Measurements from ENCODE around the gene KIF21A. TPM values are rescaled to one million over a fixed set of nuclear protein-coding genes. Genes with fewer than 3 reads are reported as not detected.
A peak's percentile ranks its signal among the peaks of the same experiment; 100 is the strongest.

The KIF21A gene, protein sequence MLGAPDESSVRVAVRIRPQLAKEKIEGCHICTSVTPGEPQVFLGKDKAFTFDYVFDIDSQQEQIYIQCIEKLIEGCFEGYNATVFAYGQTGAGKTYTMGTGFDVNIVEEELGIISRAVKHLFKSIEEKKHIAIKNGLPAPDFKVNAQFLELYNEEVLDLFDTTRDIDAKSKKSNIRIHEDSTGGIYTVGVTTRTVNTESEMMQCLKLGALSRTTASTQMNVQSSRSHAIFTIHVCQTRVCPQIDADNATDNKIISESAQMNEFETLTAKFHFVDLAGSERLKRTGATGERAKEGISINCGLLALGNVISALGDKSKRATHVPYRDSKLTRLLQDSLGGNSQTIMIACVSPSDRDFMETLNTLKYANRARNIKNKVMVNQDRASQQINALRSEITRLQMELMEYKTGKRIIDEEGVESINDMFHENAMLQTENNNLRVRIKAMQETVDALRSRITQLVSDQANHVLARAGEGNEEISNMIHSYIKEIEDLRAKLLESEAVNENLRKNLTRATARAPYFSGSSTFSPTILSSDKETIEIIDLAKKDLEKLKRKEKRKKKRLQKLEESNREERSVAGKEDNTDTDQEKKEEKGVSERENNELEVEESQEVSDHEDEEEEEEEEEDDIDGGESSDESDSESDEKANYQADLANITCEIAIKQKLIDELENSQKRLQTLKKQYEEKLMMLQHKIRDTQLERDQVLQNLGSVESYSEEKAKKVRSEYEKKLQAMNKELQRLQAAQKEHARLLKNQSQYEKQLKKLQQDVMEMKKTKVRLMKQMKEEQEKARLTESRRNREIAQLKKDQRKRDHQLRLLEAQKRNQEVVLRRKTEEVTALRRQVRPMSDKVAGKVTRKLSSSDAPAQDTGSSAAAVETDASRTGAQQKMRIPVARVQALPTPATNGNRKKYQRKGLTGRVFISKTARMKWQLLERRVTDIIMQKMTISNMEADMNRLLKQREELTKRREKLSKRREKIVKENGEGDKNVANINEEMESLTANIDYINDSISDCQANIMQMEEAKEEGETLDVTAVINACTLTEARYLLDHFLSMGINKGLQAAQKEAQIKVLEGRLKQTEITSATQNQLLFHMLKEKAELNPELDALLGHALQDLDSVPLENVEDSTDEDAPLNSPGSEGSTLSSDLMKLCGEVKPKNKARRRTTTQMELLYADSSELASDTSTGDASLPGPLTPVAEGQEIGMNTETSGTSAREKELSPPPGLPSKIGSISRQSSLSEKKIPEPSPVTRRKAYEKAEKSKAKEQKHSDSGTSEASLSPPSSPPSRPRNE (N-terminal part only)
- total RNA-seq (10.7 TPM), polyA plus RNA-seq (1 to 10 TPM; 1.7 to 4.0 (median 2.1) TPM)

DNA sequence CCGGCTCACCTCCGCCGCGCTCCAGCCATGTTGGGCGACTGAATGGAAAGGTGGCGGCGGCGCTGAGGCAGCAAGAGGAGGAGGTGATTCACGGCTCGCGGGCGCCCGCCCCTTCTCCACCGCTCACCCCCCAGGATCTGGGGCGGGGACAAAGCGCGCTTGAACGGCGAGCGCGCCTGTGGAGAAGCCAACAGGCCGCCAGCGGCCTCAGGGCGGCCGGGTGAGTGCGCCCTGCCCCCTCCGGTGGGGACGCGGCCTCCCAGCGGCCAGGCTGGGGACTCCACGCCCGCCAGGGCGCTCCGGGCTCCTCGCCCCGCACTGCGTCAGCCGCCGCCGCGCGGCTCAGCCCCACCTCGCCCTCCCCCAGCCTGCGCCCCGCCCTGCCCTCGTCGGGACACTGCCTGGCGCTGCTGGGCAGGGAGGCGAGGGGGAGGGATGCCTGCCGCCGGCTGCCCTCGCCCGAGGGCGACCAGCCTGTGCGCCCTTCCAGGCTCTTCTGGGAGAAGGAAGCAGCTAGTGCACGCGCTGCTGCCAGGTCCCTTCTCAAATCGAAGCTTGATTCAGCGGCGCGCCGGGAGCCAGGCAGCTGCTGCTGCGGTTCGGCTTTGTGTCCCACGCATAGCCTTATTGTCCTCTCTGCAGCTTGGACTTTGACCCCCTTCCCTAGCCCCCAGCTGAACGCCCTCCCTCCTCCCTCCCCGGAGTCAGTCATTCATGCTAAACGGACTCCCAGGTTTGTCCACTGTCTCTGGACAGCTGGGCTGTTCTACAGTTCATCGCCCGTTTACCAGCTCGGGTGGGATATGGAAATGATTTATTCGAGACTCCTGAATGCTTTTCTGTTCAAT lies at the start of gene KIF21A:
TSS of gene KIF21A (minus strand) at position 40 of the 848 bp plus-strand sequence. CDS start 150 bp downstream, outside the sequence.
- Histone ChIP-seq H3K27ac (ENCODE audit: insufficient read depth, low read length, poor library complexity, severe bottlenecking) (peak within 1 kb of the TSS; percentile 71), H3K36me3 (ENCODE audit: control insufficient read depth, insufficient read depth, low read length) (no peaks in the 10 kb centered on the region), H3K4me3 (ENCODE audit: low read depth, low read length) (peak within 1 kb of the TSS; percentile 63), H3K27me3 (ENCODE audit: control insufficient read depth, insufficient read depth, low read length) (peaks cover 2% of the 10 kb centered on the region), H3K9me3 (ENCODE audit: control insufficient read depth in 2 of 2, low read length in 2 of 2) (no peaks in the 10 kb centered on the region), H3K4me1 (ENCODE audit: control insufficient read depth, insufficient read depth, low read length, poor library complexity, severe bottlenecking) (peaks cover 10% of the 10 kb centered on the region)
- peak; percentile 94 to 95 for ATAC-seq (ENCODE audit: low read depth in 2 of 2)
- Mint-ChIP-seq H3K27me3 (peaks cover 19% of the 10 kb centered on the region), H3K4me1 (peaks cover 13 to 25% (median 17%) of the 10 kb centered on the region in 4 donors), H3K9me3 (no peaks in the 10 kb centered on the region), H3K4me3 (peak within 1 kb of the TSS; percentile 94 to 99 (median 96)), H3K27ac (peak within 1 kb of the TSS; percentile 89 to 97 (median 93)), H3K36me3 (no peaks in the 10 kb centered on the region)
- DNase-seq, result peak; percentile 85 to 92 (median 87)

DNA sequence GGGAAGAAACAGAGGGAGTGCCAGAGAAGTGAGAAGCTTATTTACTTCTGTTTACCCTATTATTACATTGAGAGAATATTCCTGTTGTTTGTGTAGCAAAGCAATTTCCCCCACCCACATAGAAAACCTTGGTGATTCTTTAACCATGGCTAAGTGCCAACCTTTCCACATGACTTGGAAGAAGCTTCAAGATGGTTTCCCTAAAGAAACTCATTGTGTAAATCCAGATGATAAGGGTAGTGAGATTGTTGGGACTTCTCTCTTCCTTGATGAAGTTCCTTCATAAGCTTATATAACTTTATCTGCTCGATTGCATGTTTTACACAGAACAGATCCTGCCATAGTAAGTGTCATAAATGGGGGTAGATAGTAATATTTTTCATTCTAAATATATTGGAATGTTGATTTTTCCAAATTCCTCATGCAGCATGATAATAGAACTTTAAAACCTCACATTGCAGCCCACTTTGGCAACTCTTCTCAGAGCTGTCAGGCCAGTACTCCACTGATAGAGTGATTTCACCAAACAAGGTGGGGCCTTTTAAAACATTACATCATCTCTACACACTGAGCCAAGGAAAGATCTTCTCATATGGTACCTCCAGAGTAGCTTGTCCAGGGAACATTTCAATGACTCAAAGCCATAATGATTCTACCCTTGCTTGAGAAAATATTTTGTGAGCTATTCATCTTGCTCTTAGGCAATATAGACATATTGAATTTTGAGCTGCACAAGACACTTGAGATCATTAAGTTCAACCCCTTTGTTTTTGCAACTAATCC lies 47.8 kb upstream of the KIF21A start:
- DNase-seq (no peak), ATAC-seq (ENCODE audit: low read depth in 2 of 2) (no peak)
- no peaks in the 10 kb centered on the region for H3K4me1 Mint-ChIP-seq
- Histone ChIP-seq H3K27me3 (ENCODE audit: control insufficient read depth, insufficient read depth, low read length) (no peaks in the 10 kb centered on the region), H3K4me3 (ENCODE audit: low read depth, low read length) (no peak overlapping the region), H3K27ac (ENCODE audit: insufficient read depth, low read length, poor library complexity, severe bottlenecking) (no peak overlapping the region), H3K36me3 (ENCODE audit: control insufficient read depth, insufficient read depth, low read length) (no peaks in the 10 kb centered on the region), H3K9me3 (ENCODE audit: control insufficient read depth in 2 of 2, low read length in 2 of 2) (no peaks in the 10 kb centered on the region), H3K4me1 (ENCODE audit: control insufficient read depth, insufficient read depth, low read length, poor library complexity, severe bottlenecking) (no peaks in the 10 kb centered on the region)
- H3K4me3 Mint-ChIP-seq, result no peak overlapping the region
- H3K27me3 Mint-ChIP-seq, result no peaks in the 10 kb centered on the region
- H3K36me3 Mint-ChIP-seq, result no peaks in the 10 kb centered on the region
- no peak overlapping the region for H3K27ac Mint-ChIP-seq
- H3K9me3 Mint-ChIP-seq, result peaks cover 0 to 6% (median 0%) of the 10 kb centered on the region in 7 donors

DNA sequence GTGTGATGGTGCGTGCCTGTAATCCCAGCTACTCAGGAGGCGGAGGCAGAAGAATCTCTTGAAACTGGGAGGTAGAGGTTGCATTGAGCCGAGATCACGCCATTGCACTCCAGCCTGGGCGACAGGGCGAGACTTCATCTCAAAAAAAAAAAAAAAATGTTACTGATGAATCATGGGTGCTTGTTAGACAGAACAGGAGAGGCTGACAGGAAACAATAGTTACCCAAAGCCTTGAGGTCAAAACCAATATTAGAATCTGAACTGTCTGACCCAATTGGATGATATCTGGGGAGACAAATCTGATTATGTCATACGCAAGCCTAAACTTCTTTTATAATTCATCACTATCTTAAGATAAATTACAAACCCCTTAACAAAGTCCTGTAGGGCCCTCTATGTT lies 40.7 kb upstream of the KIF21A start:
- H3K9me3 ChIP-seq (ENCODE audit: control insufficient read depth in 2 of 2, low read length in 2 of 2), result no peaks in the 10 kb centered on the region
- Mint-ChIP-seq H3K27me3 (no peaks in the 10 kb centered on the region), H3K9me3 (no peaks in the 10 kb centered on the region), H3K4me1 (no peaks in the 10 kb centered on the region), H3K27ac (no peak overlapping the region), H3K4me3 (no peak overlapping the region), H3K36me3 (peaks cover 4% of the 10 kb centered on the region)
- no peak overlapping the region for H3K27ac ChIP-seq (ENCODE audit: insufficient read depth, low read length, poor library complexity, severe bottlenecking)
- no peak overlapping the region for H3K4me3 ChIP-seq (ENCODE audit: low read depth, low read length)
- DNase-seq, result no peak
- H3K27me3 ChIP-seq (ENCODE audit: control insufficient read depth, insufficient read depth, low read length), result no peaks in the 10 kb centered on the region
- ATAC-seq (ENCODE audit: low read depth in 2 of 2), result no peak
- H3K4me1 ChIP-seq (ENCODE audit: control insufficient read depth, insufficient read depth, low read length, poor library complexity, severe bottlenecking), result no peaks in the 10 kb centered on the region
- H3K36me3 ChIP-seq (ENCODE audit: control insufficient read depth, insufficient read depth, low read length), result no peaks in the 10 kb centered on the region

DNA sequence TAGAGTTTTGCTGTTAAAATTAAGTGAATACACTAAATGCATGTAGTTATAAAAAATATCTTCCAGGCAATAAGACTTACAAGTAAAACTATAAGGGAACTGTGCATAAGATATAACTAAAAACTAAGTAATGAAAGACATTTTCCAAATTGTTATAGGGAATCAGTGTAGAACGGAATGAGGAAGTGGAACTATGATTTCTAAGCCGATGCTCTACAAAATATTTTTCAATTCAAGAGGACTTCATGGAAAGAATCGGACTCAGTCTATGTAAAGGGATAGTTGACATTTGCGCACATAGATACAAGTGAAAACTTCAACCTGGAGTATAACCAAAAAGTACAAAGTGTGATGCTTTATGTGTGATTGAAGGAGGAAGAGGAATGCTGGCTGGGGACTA lies 40.1 kb upstream of the KIF21A start:
- Histone ChIP-seq H3K4me3 (ENCODE audit: low read depth, low read length) (no peak overlapping the region), H3K4me1 (ENCODE audit: control insufficient read depth, insufficient read depth, low read length, poor library complexity, severe bottlenecking) (no peaks in the 10 kb centered on the region), H3K27me3 (ENCODE audit: control insufficient read depth, insufficient read depth, low read length) (no peaks in the 10 kb centered on the region), H3K9me3 (ENCODE audit: control insufficient read depth in 2 of 2, low read length in 2 of 2) (no peaks in the 10 kb centered on the region), H3K27ac (ENCODE audit: insufficient read depth, low read length, poor library complexity, severe bottlenecking) (no peak overlapping the region), H3K36me3 (ENCODE audit: control insufficient read depth, insufficient read depth, low read length) (no peaks in the 10 kb centered on the region)
- H3K9me3 Mint-ChIP-seq, result no peaks in the 10 kb centered on the region
- no peaks in the 10 kb centered on the region for H3K4me1 Mint-ChIP-seq
- no peaks in the 10 kb centered on the region for H3K27me3 Mint-ChIP-seq
- ATAC-seq (ENCODE audit: low read depth in 2 of 2) (no peak), DNase-seq (no peak)
- peaks cover 7% of the 10 kb centered on the region for H3K36me3 Mint-ChIP-seq
- H3K4me3 Mint-ChIP-seq, result no peak overlapping the region
- no peak overlapping the region for H3K27ac Mint-ChIP-seq

DNA sequence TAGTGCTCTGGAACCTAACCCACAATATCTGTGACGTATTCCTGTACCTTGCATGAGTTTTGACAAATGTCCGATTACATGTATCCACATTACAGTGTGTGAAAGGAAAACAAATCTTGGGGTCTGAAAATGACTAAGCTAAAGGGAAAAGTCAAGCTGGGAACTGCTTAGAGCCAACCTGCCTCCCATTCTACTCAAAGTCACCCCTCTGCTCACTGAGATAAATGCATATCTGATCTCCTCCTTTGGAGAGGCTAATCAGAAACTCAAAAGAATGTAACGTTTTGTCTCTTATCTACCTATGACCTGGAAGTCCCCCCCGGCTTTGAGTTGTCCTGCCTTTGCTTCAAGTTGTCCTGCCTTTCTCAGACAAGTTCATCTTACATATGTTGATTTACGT lies 34.0 kb upstream of the KIF21A start:
- Histone ChIP-seq H3K27me3 (ENCODE audit: control insufficient read depth, insufficient read depth, low read length) (no peaks in the 10 kb centered on the region), H3K9me3 (ENCODE audit: control insufficient read depth in 2 of 2, low read length in 2 of 2) (no peaks in the 10 kb centered on the region), H3K4me1 (ENCODE audit: control insufficient read depth, insufficient read depth, low read length, poor library complexity, severe bottlenecking) (no peaks in the 10 kb centered on the region), H3K27ac (ENCODE audit: insufficient read depth, low read length, poor library complexity, severe bottlenecking) (no peak overlapping the region), H3K4me3 (ENCODE audit: low read depth, low read length) (no peak overlapping the region), H3K36me3 (ENCODE audit: control insufficient read depth, insufficient read depth, low read length) (no peaks in the 10 kb centered on the region)
- no peak for ATAC-seq (ENCODE audit: low read depth in 2 of 2)
- no peak for DNase-seq
- Mint-ChIP-seq H3K9me3 (peaks cover 0 to 13% (median 3%) of the 10 kb centered on the region in 7 donors), H3K36me3 (peaks cover 17% of the 10 kb centered on the region), H3K27me3 (no peaks in the 10 kb centered on the region), H3K27ac (no peak overlapping the region), H3K4me1 (no peaks in the 10 kb centered on the region), H3K4me3 (no peak overlapping the region)

DNA sequence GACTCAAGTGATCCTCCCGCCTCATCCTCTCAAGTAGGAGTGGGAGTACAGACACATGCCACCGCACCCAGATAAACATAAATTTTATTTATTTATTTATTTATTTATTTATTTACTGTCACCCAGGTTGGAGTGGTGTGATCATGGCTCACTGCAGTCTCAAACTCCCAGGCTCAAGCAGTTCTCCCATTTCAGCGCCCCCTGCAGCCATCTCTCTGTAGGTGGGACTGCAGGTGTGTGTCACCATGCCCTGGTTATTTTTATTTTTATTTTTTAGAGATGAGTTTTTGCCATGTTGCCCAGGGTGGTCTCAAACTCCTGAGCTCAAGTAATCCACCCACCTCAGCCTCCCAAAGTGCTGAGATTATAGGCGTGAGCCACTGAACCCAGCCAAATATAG lies 33.2 kb upstream of the KIF21A start:
- no peak for ATAC-seq (ENCODE audit: low read depth in 2 of 2)
- no peaks in the 10 kb centered on the region for H3K4me1 Mint-ChIP-seq
- peaks cover 0 to 16% (median 3%) of the 10 kb centered on the region in 7 donors for H3K9me3 Mint-ChIP-seq
- no peak for DNase-seq
- Histone ChIP-seq H3K27me3 (ENCODE audit: control insufficient read depth, insufficient read depth, low read length) (no peaks in the 10 kb centered on the region), H3K4me1 (ENCODE audit: control insufficient read depth, insufficient read depth, low read length, poor library complexity, severe bottlenecking) (no peaks in the 10 kb centered on the region), H3K9me3 (ENCODE audit: control insufficient read depth in 2 of 2, low read length in 2 of 2) (no peaks in the 10 kb centered on the region), H3K27ac (ENCODE audit: insufficient read depth, low read length, poor library complexity, severe bottlenecking) (no peak overlapping the region), H3K4me3 (ENCODE audit: low read depth, low read length) (no peak overlapping the region), H3K36me3 (ENCODE audit: control insufficient read depth, insufficient read depth, low read length) (no peaks in the 10 kb centered on the region)
- peaks cover 17% of the 10 kb centered on the region for H3K36me3 Mint-ChIP-seq
- no peaks in the 10 kb centered on the region for H3K27me3 Mint-ChIP-seq
- H3K4me3 Mint-ChIP-seq, result no peak overlapping the region
- H3K27ac Mint-ChIP-seq, result no peak overlapping the region
